GM19351 (cell line): ENCODE results near the gene PKN1.
"Not testable (repeated sequence)": the region's sequence is repeated elsewhere in the genome, so short reads cannot be mapped to it uniquely, and the experiment has no call there.

Experiments used
- ATAC-seq: cut with Tn5 transposase; IDR thresholded peaks from one replicate; pipeline ENCODE4 v1.9.1; 2021; ENCODE audit warnings: mild to moderate bottlenecking, moderate library complexity; ENCODE audit not compliant: unreplicated experiment

Gene PKN1

GRCh38 chr19:14479975-14480699 is 47.0 kb downstream of the PKN1 start:
- no peak for ATAC-seq

- ATAC-seq, result no peak
Measured at GRCh38 chr19:14480700-14481079, 47.6 kb downstream of the PKN1 start.

GRCh38 chr19:14482172-14482941 is 49.3 kb downstream of the PKN1 start:
- no peak for ATAC-seq

DNA sequence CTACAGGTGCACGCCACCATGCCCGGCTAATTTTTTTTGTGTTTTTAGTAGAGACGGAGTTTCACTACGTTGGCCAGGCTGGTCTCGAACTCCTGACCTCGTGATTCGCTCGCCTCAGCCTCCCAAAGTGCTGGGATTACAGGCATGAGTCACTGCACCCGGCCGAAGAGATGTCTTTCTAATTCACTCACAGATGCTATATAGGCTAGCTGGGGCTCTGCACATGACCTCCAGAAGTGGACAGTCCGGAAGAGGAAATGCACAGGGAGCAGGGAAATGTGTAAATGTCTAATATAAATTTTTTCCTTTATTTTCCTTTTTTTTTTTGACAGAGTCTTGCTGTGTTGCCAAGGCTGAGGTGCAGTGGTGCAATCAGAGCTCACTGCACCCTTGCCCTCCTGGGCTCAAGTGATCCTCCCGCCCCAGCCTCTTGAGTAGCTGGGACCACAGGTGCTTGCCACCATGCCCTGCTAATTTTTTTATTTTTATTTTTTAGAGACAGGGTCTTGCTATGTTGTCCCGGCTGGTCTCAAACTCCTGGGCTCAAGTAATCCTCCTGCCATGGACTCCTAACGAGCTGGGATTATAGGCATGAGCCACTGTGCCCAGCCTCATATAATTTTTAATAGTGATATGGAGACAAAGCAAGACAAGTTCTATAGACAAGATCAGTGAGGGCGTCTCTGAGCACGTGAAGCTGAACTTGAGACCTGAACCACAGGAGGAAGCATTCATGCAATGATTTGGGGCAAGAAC is 54.4 kb downstream of the PKN1 start:
- no peak for ATAC-seq

DNA sequence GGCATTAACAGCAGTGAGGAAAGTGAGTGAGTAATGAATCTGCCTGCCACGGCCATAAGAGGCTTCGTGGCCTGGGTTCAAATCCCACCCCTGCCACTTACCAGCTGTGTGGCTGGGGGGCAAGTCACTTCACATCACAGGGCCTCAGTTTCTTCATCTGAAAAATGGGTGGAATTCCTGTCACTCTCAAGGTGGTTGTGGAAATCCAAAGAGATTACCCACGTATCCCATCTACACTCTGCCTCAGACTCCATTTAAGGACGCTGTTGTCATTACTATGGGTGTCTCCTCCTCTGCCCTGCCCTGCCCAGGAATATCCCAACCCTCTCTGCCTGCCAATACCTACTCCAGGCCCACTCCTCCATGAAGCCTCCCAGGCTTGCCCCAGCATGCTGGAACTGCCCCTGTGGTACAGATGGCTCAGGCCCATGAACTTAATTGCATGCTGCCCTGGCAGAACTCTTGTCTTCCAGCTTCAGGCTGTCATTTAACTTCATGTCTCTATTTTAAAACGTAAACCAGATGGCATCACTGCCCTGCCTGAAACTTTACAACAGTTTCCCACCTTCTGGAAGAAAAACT is 59.7 kb downstream of the PKN1 start:
- no peak for ATAC-seq

GRCh38 chr19:14494411-14494810 is 61.3 kb downstream of the PKN1 start:
- no peak for ATAC-seq

- ATAC-seq, result no peak
Measured at GRCh38 chr19:14494910-14495671, 62.0 kb downstream of the PKN1 start.

GRCh38 chr19:14495672-14496028 is 62.5 kb downstream of the PKN1 start:
- ATAC-seq, result no peak

GRCh38 chr19:14496029-14496833 is 63.1 kb downstream of the PKN1 start, which contains the start of gene GIPC1:
GIPC1 (minus strand) TSS chr19:14496127; CDS start chr19:14482976, 13,151 bp downstream.
- no peak for ATAC-seq

GRCh38 chr19:14496834-14497227 is 63.7 kb downstream of the PKN1 start:
- ATAC-seq, result no peak

- no peak for ATAC-seq
Measured at GRCh38 chr19:14497228-14497921, 64.3 kb downstream of the PKN1 start.

DNA sequence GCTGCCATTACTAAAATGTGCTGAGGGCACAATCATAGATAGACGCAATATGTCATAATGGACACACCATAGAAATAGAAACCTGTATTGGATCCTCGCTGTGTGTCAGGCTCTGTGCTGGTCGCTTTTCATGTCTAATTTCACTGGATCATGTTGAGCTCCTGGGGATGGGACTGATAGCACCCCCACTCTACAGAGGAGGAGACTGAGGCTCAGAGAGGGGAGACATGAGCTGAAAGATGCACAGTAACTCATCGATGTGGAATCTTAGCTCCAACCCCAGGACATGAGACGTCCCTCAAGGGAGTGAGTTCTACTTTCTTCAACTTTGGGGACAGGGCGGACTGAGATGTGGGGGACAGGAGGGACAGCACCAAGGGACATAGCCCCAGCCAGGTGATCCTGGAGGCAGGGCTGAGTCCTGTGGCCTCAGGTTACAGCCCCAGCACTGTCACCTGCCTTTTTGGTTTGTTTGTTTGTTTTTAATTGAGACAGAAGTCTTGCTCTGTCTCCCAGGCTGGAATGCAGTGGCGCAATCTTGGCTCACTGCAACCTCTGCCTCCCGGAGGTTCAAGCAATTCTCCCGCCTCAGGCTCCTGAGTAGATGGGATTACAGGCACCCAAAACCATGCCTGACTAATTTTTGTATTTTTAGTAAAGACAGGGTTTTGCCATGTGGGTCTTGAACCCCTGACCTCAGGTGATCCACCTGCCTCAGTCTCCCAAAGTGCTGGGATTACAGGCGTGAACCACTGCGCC is 69.4 kb downstream of the PKN1 start:
- no peak for ATAC-seq

GRCh38 chr19:14503285-14503684 is 70.2 kb downstream of the PKN1 start:
- ATAC-seq, result no peak

DNA sequence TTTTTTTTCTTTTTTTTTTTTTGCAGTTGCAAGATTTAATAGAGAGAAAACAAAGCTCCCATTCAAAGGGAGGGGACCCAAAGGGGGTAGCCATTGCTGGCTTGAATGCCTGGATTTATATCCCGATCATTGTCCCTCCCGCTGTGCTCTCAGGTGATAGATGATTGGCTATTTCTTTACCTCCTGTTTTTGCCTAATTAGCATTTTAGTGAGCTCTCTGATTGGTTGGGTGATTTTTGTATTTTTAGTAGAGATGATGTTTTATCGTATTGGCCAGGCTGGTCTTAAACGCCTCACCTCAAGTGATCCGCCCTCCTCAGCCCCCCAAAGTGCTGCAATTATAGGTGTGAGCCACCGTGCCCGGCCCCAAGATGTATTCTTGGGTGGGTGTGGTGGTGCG is 71.5 kb downstream of the PKN1 start:
- ATAC-seq, result not testable (repeated sequence)

- ATAC-seq, result no peak
Measured at GRCh38 chr19:14505488-14506239, 72.6 kb downstream of the PKN1 start.

DNA sequence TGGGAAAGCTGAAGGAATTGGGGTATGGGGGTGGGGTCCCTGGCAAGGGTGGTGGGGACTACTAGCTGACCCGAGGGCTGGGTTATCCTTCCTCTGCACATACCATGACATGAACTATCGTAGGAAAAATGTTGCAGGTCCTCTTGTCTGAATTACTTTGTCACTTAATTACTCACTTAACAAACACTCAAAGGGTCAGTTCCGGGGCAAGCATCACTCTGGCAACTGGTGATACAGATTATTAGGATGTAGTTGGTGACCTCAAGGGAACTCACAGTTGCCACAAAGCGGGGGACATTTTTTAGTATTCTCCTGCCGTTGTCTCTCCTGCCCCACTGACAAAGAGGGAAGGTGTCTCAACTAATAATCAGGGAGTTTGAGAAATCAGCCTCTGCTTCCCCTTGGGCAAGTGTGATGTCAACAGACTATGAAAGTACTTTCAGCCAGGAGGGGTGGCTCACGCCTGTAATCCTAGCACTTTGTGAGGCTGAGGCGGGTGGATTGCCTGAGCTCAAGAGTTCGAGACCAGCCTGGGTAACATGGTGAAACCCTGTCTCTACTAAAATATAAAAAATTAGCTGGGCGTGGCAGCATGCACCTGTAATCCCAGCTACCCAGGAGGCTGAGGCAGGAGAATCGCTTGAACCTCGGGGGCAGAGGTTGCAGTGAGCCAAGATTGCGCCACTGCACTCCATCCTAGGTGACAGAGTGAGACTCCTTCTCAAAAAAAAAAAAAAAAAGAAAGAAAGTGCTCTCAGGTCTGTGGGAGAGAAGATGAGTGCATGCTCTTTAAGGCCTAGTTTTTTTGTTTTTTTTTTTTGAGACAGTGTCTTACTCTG is 74.8 kb downstream of the PKN1 start:
- ATAC-seq, result no peak
